ENCODE data around the gene FER.

FER gene

GRCh38 chr5:108997720-108998119 is 250.0 kb downstream of the FER start:
- no peak for TF ChIP-seq CTCF (IDR thresholded peaks at IDR 0.05; ENCODE audit: unreplicated experiment in 3 of 3)
- Mint-ChIP-seq H3K27ac (no peak overlapping the region), H3K4me1 (no peaks in the 10 kb centered on the region), H3K4me3 (no peak overlapping the region), H3K9me3 (peaks cover 45% of the 10 kb centered on the region), H3K27me3 (ENCODE audit: low read depth) (no peaks in the 10 kb centered on the region), H3K36me3 (ENCODE audit: low read depth) (peaks cover 48% of the 10 kb centered on the region)

GRCh38 chr5:108998216-108998615 is 250.5 kb downstream of the FER start:
- Mint-ChIP-seq H3K36me3 (ENCODE audit: low read depth) (peaks cover 48% of the 10 kb centered on the region), H3K27me3 (ENCODE audit: low read depth) (no peaks in the 10 kb centered on the region), H3K9me3 (peaks cover 46% of the 10 kb centered on the region), H3K4me3 (no peak overlapping the region), H3K27ac (no peak overlapping the region), H3K4me1 (no peaks in the 10 kb centered on the region)
- no peak for TF ChIP-seq CTCF (IDR thresholded peaks at IDR 0.05; ENCODE audit: unreplicated experiment in 3 of 3)

GRCh38 chr5:109003928-109004327 is 256.2 kb downstream of the FER start:
- Mint-ChIP-seq H3K27ac (no peak overlapping the region), H3K4me1 (no peaks in the 10 kb centered on the region), H3K27me3 (ENCODE audit: low read depth) (no peaks in the 10 kb centered on the region), H3K4me3 (no peak overlapping the region), H3K9me3 (peaks cover 10% of the 10 kb centered on the region), H3K36me3 (ENCODE audit: low read depth) (peaks cover 4% of the 10 kb centered on the region)
- no peak for TF ChIP-seq CTCF (IDR thresholded peaks at IDR 0.05; ENCODE audit: unreplicated experiment in 3 of 3)

- no peaks in the 10 kb centered on the region for H3K4me1 Mint-ChIP-seq
- H3K9me3 Mint-ChIP-seq: peaks cover 5% of the 10 kb centered on the region
- no peak for TF ChIP-seq CTCF (IDR thresholded peaks at IDR 0.05; ENCODE audit: unreplicated experiment in 3 of 3)
- peaks cover 3% of the 10 kb centered on the region for H3K36me3 Mint-ChIP-seq (ENCODE audit: low read depth)
- no peak overlapping the region for H3K27ac Mint-ChIP-seq
- no peak overlapping the region for H3K4me3 Mint-ChIP-seq
- no peaks in the 10 kb centered on the region for H3K27me3 Mint-ChIP-seq (ENCODE audit: low read depth)
Observed at GRCh38 chr5:109005297-109006009, 257.8 kb downstream of the FER start.

GRCh38 chr5:109006129-109006528 is 258.4 kb downstream of the FER start:
- no peak overlapping the region for H3K27ac Mint-ChIP-seq
- H3K36me3 Mint-ChIP-seq (ENCODE audit: low read depth): peaks cover 4% of the 10 kb centered on the region
- peaks cover 5% of the 10 kb centered on the region for H3K9me3 Mint-ChIP-seq
- H3K4me3 Mint-ChIP-seq: no peak overlapping the region
- no peaks in the 10 kb centered on the region for H3K27me3 Mint-ChIP-seq (ENCODE audit: low read depth)
- no peak for TF ChIP-seq CTCF (IDR thresholded peaks at IDR 0.05; ENCODE audit: unreplicated experiment in 3 of 3)
- H3K4me1 Mint-ChIP-seq: no peaks in the 10 kb centered on the region

- Mint-ChIP-seq H3K4me3 (no peak overlapping the region), H3K27me3 (ENCODE audit: low read depth) (no peaks in the 10 kb centered on the region), H3K27ac (no peak overlapping the region), H3K36me3 (ENCODE audit: low read depth) (peaks cover 8% of the 10 kb centered on the region), H3K4me1 (peaks cover 4% of the 10 kb centered on the region), H3K9me3 (peaks cover 5% of the 10 kb centered on the region)
- TF ChIP-seq CTCF (IDR thresholded peaks at IDR 0.05; ENCODE audit: unreplicated experiment in 3 of 3): no peak
Observed at GRCh38 chr5:109016300-109016699, 268.6 kb downstream of the FER start.
